SK-N-SH (cell line): ENCODE measurements around the gene UNC93B1. TPM values are rescaled to one million over a fixed set of nuclear protein-coding genes. Genes with fewer than 3 reads are reported as not detected.

Experiments
- CTCF ChIA-PET: fragments of 300-600, 350-600 bp; formaldehyde crosslinking; extraction: SDS; loops from one replicate; lab custom pipeline; 2021; lab: Yijun Ruan, JAX
- POLR2A ChIA-PET: fragments of 350-600 bp; sonication (Branson Sonifier 250); formaldehyde crosslinking; extraction: SDS; loops from one replicate; lab custom pipeline; 2020; ENCODE audit warnings: antibody characterized with exemption, inconsistent platforms; lab: Yijun Ruan, JAX
- DNase-seq: peaks from one replicate; pipeline ENCODE4 v3.0.0; 2012
- H2AFZ ChIP-seq: fragments of 200-600 bp; sonication (generic); 2 replicates; pipeline ENCODE4 v1.8.1; 2016; ENCODE audit warnings: antibody characterized with exemption, mild to moderate bottlenecking, low read depth
- H3F3A ChIP-seq: fragments of 200-600 bp; sonication (generic); replicated peaks from 2 replicates; pipeline ENCODE3; 2016; ENCODE audit warnings: antibody characterized with exemption, mild to moderate bottlenecking; ENCODE audit not compliant: insufficient read depth
- H3K27ac ChIP-seq, 2 experiments: fragments of 200-500 bp in 1 of 2; fragments of 200-600 bp in 1 of 2; sonication (Bioruptor generic) in 1 of 2; sonication (generic), shearing (Covaris generic) in 1 of 2; 2 replicates each; pipeline versions ENCODE4 v1.5.1 to v1.6.1; 2014 to 2016; ENCODE audit warnings: low read depth in 2 of 2, inconsistent platforms in 1 of 2, low read length in 1 of 2, mild to moderate bottlenecking in 1 of 2, mixed read lengths in 1 of 2
- H3K27me3 ChIP-seq: fragments of 200-600 bp; sonication (generic), shearing (Covaris generic); 2 replicates; pipeline ENCODE4 v1.6.1; 2016; ENCODE audit warnings: mixed run types; ENCODE audit not compliant: insufficient read depth
- H3K36me3 ChIP-seq, 2 experiments: fragments of 200-500 bp in 1 of 2; fragments of 200-600 bp in 1 of 2; sonication (Bioruptor generic) in 1 of 2; sonication (generic) in 1 of 2; replicated peaks in 1 of 2; 2 replicates each; pipeline versions ENCODE3 to v1.5.1; 2014 to 2016; ENCODE audit warnings: low read length in 1 of 2, mild to moderate bottlenecking in 1 of 2; ENCODE audit not compliant: insufficient read depth in 2 of 2, control insufficient read depth in 1 of 2
- H3K4me1 ChIP-seq, 2 experiments: fragments of 200-500 bp in 1 of 2; fragments of 200-600 bp in 1 of 2; sonication (Bioruptor generic) in 1 of 2; sonication (generic), shearing (Covaris generic) in 1 of 2; 2 replicates each; pipeline versions ENCODE4 v1.5.1 to v1.6.1; 2014 to 2016; ENCODE audit warnings: low read depth in 1 of 2, low read length in 1 of 2, mixed run types in 1 of 2; ENCODE audit not compliant: insufficient read depth in 2 of 2, control insufficient read depth in 1 of 2
- H3K4me2 ChIP-seq: fragments of 200-600 bp; sonication (generic), shearing (Covaris generic); 2 replicates; pipeline ENCODE4 v1.6.1; 2017; ENCODE audit warnings: mixed run types
- H3K4me3 ChIP-seq, 2 experiments: fragments of 200-500 bp in 1 of 2; fragments of 200-600 bp in 1 of 2; sonication (Bioruptor generic) in 1 of 2; sonication (generic), shearing (Covaris generic) in 1 of 2; 2 replicates each; pipeline versions ENCODE4 v1.5.1 to v1.8.1; 2014 to 2016; ENCODE audit warnings: low read depth in 2 of 2, inconsistent platforms in 1 of 2, low read length in 1 of 2, mild to moderate bottlenecking in 1 of 2, mixed read lengths in 1 of 2, moderate library complexity in 1 of 2
- H3K79me2 ChIP-seq: fragments of 200-600 bp; sonication (generic); 2 replicates; pipeline ENCODE4 v1.8.1; 2017; ENCODE audit warnings: mild to moderate bottlenecking; ENCODE audit not compliant: insufficient read depth
- H3K9ac ChIP-seq: fragments of 200-600 bp; sonication (generic); 2 replicates; pipeline ENCODE4 v1.6.1; 2017; ENCODE audit warnings: mixed run types
- H3K9me2 ChIP-seq: fragments of 200-600 bp; sonication (generic); 2 replicates; pipeline ENCODE4 v1.6.1; 2017; ENCODE audit warnings: mixed run types
- H3K9me3 ChIP-seq: fragments of 200-600 bp; sonication (generic); 2 replicates; pipeline ENCODE4 v1.6.1; 2017; ENCODE audit warnings: mixed run types, mild to moderate bottlenecking, moderate library complexity
- H4K20me1 ChIP-seq: fragments of 200-600 bp; sonication (generic); 2 replicates; pipeline ENCODE4 v1.6.1; 2017; ENCODE audit warnings: mild to moderate bottlenecking, mixed run types; ENCODE audit not compliant: insufficient read depth
- FOSL2 ChIP-seq: IDR thresholded peaks from 2 replicates; pipeline ENCODE4 v1.4.0; 2012; ENCODE audit warnings: low read depth, mild to moderate bottlenecking, moderate library complexity, borderline replicate concordance
- FOXJ3 ChIP-seq: sonication (generic); formaldehyde crosslinking; IDR thresholded peaks from 2 replicates; pipeline ENCODE4 v1.5.1; 2020; ENCODE audit warnings: mild to moderate bottlenecking, missing genetic modification reagents
- FOXM1 ChIP-seq: IDR thresholded peaks from 2 replicates; pipeline ENCODE4 v1.4.0; 2012; ENCODE audit warnings: low read depth, mild to moderate bottlenecking
- JUND ChIP-seq: IDR thresholded peaks from 2 replicates; pipeline ENCODE4 v1.4.0; 2012
- RXRA ChIP-seq: IDR thresholded peaks from 2 replicates; pipeline ENCODE4 v1.4.0; 2012; ENCODE audit warnings: low read depth, mild to moderate bottlenecking, borderline replicate concordance
- SMC3 ChIP-seq: IDR thresholded peaks from 2 replicates; pipeline ENCODE4 v1.6.1; 2012; ENCODE audit warnings: low read depth, low read length, improper control_type of control experiment
- TCF12 ChIP-seq: IDR thresholded peaks from 2 replicates; pipeline ENCODE4 v1.4.0; 2012
- TEAD4 ChIP-seq: IDR thresholded peaks from 2 replicates; pipeline ENCODE4 v1.4.0; 2012; ENCODE audit warnings: mild to moderate bottlenecking, borderline replicate concordance; ENCODE audit not compliant: insufficient read depth
- WGBS: methylation state at CpG from one replicate; pipeline ENCODE4 v1.1.6; 2017; ENCODE audit warnings: low lambda C conversion rate; 5-methylcytosine and 5-hydroxymethylcytosine counted together
- polyA plus RNA-seq, 3 experiments: library from polyadenylated mRNA; depleted of rRNA; stranded (reverse); fragments of >200 nt; gene quantifications; 2 replicates each; pipeline ENCODE4 v1.2.3, GENCODE V29; 2012
- TF ChIP-seq, protein P1 (sequence below): IDR thresholded peaks from 2 replicates; pipeline ENCODE4 v1.4.0; 2012; ENCODE audit warnings: low read depth
- TF ChIP-seq, protein P2 (sequence below): IDR thresholded peaks from 2 replicates; pipeline ENCODE4 v1.4.0; 2012; ENCODE audit warnings: low read depth, borderline replicate concordance

UNC93B1 gene
- polyA plus RNA-seq, 1 of the 3 experiments (the other 2 are of a cell fraction): 28.9 TPM

DNA sequence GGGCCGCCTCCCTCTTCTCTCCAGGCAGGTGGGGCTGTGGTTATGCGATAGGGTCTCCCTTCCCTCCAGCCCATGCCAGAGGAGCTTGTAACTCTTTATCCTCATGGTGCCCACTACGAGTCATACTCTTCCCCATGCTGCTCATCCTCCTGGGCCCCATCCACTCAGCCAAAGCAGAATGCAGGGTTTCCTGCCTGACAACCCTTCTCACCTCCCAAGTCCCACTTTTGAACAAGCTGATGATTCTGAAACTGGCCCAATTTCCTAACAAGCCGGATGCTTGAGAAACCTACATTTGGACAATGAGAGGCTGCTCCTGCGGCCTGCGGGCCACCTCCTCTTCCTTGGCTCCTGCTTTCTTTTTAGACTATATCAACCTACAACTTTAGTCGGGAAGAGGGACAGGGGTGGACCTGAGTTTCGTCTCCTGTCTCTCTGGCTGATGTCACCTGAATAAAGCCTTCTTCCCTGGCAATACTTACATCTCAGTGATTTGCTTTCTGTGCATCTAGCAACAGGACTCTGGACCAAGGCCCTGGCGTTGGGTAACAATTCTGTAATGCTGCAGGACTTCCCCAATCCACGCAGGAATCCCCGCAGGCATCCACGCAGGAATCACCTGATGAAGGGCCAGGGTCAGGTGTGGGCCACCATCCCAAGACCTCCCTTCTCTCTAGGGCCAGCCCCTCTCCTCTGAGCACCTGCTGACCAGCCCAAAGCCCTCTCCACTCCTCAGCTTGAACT, 25.1 kb upstream of the UNC93B1 start:
- Histone ChIP-seq H3K9me2 (no peaks in the 10 kb centered on the region), H3K27me3 (no peaks in the 10 kb centered on the region), H3F3A (peaks cover 24% of the 10 kb centered on the region), H3K4me3 (peak overlapping the region; percentile 77 to 81), H3K4me2 (peak overlapping the region; percentile 79), H3K36me3 (peaks cover 5 to 10% of the 10 kb centered on the region in 2 experiments), H3K9me3 (no peaks in the 10 kb centered on the region), H3K27ac (peak overlapping the region in 1 of 2 experiments; percentile 99; a peak in 2 of 4 replicates), H3K4me1 (peaks cover 30 to 36% of the 10 kb centered on the region in 2 experiments; a peak in 3 of 4 replicates), H2AFZ (no peak overlapping the region), H3K79me2 (peaks cover 38% of the 10 kb centered on the region), H4K20me1 (no peaks in the 10 kb centered on the region), H3K9ac (peak overlapping the region; percentile 69)
- POLR2A ChIA-PET: no interaction called here
- 80% methylated on average over 10 of the region's 12 CpGs for WGBS
- CTCF ChIA-PET: interaction anchor here (1.0 to 1.1 kb wide), 2 partner anchors 64 to 68 kb away, joined by 3 read pairs; no protein-coding TSS in a partner anchor
- no peak for DNase-seq
- TF ChIP-seq FOSL2 (peak; percentile 36; the same call in 1 of the 2 replicates), SMC3 (no peak), JUND (peak; percentile 30; the same call in 1 of the 2 replicates), FOXJ3 (CRISPR knock-in tag) (no peak), TCF12 (peak; percentile 25; the same call in 1 of the 2 replicates)
- TF ChIP-seq, protein P1, sequence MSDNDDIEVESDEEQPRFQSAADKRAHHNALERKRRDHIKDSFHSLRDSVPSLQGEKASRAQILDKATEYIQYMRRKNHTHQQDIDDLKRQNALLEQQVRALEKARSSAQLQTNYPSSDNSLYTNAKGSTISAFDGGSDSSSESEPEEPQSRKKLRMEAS: 0 out of 2 replicates have a peak, but pooled peaks have one; percentile 29

DNA sequence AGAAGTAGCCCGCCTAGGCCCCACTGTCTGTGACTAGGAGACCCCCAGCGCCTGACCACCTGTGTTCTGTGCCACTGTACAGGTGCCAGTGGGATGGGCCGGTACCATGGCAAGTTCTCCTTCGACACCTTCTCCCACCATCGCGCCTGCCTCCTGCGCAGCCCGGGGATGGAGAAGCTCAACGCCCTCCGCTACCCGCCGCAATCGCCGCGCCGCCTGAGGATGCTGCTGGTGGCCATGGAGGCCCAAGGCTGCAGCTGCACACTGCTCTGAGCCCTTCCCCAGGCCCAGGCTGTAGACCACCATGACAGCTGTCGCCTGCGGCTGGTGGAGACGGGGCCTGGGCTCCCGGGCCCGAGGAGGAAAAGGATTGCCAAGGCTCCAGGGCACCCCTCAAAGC, 23.8 kb upstream of the UNC93B1 start:
- WGBS: 75% methylated on average over 19 of the region's 21 CpGs
- Histone ChIP-seq H3K27me3 (no peaks in the 10 kb centered on the region), H3F3A (peaks cover 27% of the 10 kb centered on the region), H2AFZ (no peak overlapping the region), H3K4me3 (no peak overlapping the region), H3K79me2 (peaks cover 37% of the 10 kb centered on the region), H3K4me2 (peak overlapping the region; percentile 45), H4K20me1 (no peaks in the 10 kb centered on the region), H3K4me1 (peaks cover 30 to 36% of the 10 kb centered on the region in 2 experiments; a peak in 3 of 4 replicates), H3K27ac (peak overlapping the region in 1 of 2 experiments; percentile 99; a peak in 2 of 4 replicates), H3K9me3 (no peaks in the 10 kb centered on the region), H3K9me2 (no peaks in the 10 kb centered on the region), H3K9ac (peak overlapping the region; percentile 62), H3K36me3 (peaks cover 0 to 2% of the 10 kb centered on the region in 2 experiments)
- CTCF ChIA-PET: no interaction called here
- POLR2A ChIA-PET: no interaction called here
- TF ChIP-seq RXRA: no peak
- no peak for TF ChIP-seq TEAD4
- no peak for TF ChIP-seq FOXM1
- TF ChIP-seq, protein P2, sequence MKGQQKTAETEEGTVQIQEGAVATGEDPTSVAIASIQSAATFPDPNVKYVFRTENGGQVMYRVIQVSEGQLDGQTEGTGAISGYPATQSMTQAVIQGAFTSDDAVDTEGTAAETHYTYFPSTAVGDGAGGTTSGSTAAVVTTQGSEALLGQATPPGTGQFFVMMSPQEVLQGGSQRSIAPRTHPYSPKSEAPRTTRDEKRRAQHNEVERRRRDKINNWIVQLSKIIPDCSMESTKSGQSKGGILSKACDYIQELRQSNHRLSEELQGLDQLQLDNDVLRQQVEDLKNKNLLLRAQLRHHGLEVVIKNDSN: no peak
- DNase-seq: no peak
